HepG2 (cell line): ENCODE data around the gene VPS13D. TPM values are rescaled to one million over a fixed set of nuclear protein-coding genes. Genes with fewer than 3 reads are reported as not detected.

Experiments used
- SMYD3 ChIP-seq: sonication (generic); formaldehyde crosslinking; IDR thresholded peaks from 2 replicates; pipeline ENCODE4 v1.8.1; 2023; ENCODE audit warnings: mild to moderate bottlenecking, missing genetic modification reagents
- SNAI1 ChIP-seq: sonication (generic); formaldehyde crosslinking; IDR thresholded peaks from 2 replicates; pipeline ENCODE4 v1.5.0; 2020; ENCODE audit warnings: mild to moderate bottlenecking, missing genetic modification reagents, borderline replicate concordance
- TBL1XR1 ChIP-seq: fragments of 150-350 bp; IDR thresholded peaks from 2 replicates; pipeline ENCODE4 v1.6.1; 2014; ENCODE audit warnings: borderline replicate concordance, low read length; ENCODE audit not compliant: partially characterized antibody
- TOPORS ChIP-seq: sonication (generic); formaldehyde crosslinking; IDR thresholded peaks from 2 replicates; pipeline ENCODE4 v1.8.0; 2023; ENCODE audit warnings: mild to moderate bottlenecking, missing genetic modification reagents
- ZNF407 ChIP-seq: sonication (generic); formaldehyde crosslinking; IDR thresholded peaks from one replicate; pipeline ENCODE4 v1.5.1; 2020; ENCODE audit warnings: mild to moderate bottlenecking, missing genetic modification reagents; ENCODE audit errors: not compliant biosample characterization
- ZNF720 ChIP-seq: sonication (generic); formaldehyde crosslinking; IDR thresholded peaks from 2 replicates; pipeline ENCODE4 v1.4.0; 2020; ENCODE audit warnings: missing genetic modification reagents
- ZNF761 ChIP-seq: sonication (generic); formaldehyde crosslinking; conservative IDR thresholded peaks from 2 replicates; pipeline ENCODE4 v1.4.0; 2020; ENCODE audit warnings: mild to moderate bottlenecking, missing genetic modification reagents
- ZSCAN22 ChIP-seq: sonication (generic); formaldehyde crosslinking; IDR thresholded peaks from 2 replicates; pipeline ENCODE4 v1.4.0; 2020; ENCODE audit warnings: mild to moderate bottlenecking, missing genetic modification reagents
- polyA plus RNA-seq, 8 experiments: library from polyadenylated mRNA; depleted of rRNA in 3 of 8; stranded (reverse) in 7 of 8; unstranded in 1 of 8; fragments of >200 nt; fragmentation: Illumina TruSeq in 4 of 8; extraction: Trizol in 4 of 8; gene quantifications; 2 replicates each; pipeline versions ENCODE4 v1.2.1 to v1.2.3, GENCODE V29; 2011 to 2016; ENCODE audit warnings: low read depth in 4 of 8, missing spikeins in 1 of 8, mixed read lengths in 1 of 8; ENCODE audit not compliant: insufficient read depth in 1 of 8
- total RNA-seq, 5 experiments: library from RNA; depleted of rRNA; stranded (reverse); fragments of >200 nt; fragmentation: Illumina TruSeq; extraction: Trizol; gene quantifications; 2 replicates each; pipeline ENCODE4 v1.2.3, GENCODE V29; 2016; ENCODE audit warnings: low read depth in 1 of 5
- TF ChIP-seq, protein P1 (sequence below): sonication (generic); formaldehyde crosslinking; IDR thresholded peaks from 2 replicates; pipeline ENCODE4 v1.5.0; 2020; ENCODE audit warnings: mild to moderate bottlenecking, missing genetic modification reagents
- TF ChIP-seq, protein P2 (sequence below): IDR thresholded peaks from 2 replicates; pipeline ENCODE4 v1.4.0; 2020; ENCODE audit warnings: mild to moderate bottlenecking, missing genetic modification reagents
- TF ChIP-seq, protein P3 (sequence below): sonication (generic); formaldehyde crosslinking; conservative IDR thresholded peaks from 2 replicates; pipeline ENCODE4 v1.4.0; 2020; ENCODE audit warnings: missing genetic modification reagents

Gene VPS13D
- total and polyA plus RNA-seq, 2 of the 13 experiments (the other 11 are each of a cell fraction or from before 2014, with no cell fraction given): 8.6 to 13.9 TPM

GRCh38 chr1:12528021-12528852 is 298.4 kb downstream of the VPS13D start (continued):
- TF ChIP-seq, protein P1, sequence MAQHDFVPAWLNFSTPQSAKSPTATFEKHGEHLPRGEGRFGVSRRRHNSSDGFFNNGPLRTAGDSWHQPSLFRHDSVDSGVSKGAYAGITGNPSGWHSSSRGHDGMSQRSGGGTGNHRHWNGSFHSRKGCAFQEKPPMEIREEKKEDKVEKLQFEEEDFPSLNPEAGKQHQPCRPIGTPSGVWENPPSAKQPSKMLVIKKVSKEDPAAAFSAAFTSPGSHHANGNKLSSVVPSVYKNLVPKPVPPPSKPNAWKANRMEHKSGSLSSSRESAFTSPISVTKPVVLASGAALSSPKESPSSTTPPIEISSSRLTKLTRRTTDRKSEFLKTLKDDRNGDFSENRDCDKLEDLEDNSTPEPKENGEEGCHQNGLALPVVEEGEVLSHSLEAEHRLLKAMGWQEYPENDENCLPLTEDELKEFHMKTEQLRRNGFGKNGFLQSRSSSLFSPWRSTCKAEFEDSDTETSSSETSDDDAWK (CRISPR knock-in tag): no peak
- TF ChIP-seq, protein P2, sequence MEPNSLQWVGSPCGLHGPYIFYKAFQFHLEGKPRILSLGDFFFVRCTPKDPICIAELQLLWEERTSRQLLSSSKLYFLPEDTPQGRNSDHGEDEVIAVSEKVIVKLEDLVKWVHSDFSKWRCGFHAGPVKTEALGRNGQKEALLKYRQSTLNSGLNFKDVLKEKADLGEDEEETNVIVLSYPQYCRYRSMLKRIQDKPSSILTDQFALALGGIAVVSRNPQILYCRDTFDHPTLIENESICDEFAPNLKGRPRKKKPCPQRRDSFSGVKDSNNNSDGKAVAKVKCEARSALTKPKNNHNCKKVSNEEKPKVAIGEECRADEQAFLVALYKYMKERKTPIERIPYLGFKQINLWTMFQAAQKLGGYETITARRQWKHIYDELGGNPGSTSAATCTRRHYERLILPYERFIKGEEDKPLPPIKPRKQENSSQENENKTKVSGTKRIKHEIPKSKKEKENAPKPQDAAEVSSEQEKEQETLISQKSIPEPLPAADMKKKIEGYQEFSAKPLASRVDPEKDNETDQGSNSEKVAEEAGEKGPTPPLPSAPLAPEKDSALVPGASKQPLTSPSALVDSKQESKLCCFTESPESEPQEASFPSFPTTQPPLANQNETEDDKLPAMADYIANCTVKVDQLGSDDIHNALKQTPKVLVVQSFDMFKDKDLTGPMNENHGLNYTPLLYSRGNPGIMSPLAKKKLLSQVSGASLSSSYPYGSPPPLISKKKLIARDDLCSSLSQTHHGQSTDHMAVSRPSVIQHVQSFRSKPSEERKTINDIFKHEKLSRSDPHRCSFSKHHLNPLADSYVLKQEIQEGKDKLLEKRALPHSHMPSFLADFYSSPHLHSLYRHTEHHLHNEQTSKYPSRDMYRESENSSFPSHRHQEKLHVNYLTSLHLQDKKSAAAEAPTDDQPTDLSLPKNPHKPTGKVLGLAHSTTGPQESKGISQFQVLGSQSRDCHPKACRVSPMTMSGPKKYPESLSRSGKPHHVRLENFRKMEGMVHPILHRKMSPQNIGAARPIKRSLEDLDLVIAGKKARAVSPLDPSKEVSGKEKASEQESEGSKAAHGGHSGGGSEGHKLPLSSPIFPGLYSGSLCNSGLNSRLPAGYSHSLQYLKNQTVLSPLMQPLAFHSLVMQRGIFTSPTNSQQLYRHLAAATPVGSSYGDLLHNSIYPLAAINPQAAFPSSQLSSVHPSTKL (CRISPR knock-in tag): peak; percentile 97
- TF ChIP-seq TOPORS (CRISPR knock-in tag): peak; percentile 32; the same call in 1 of the 2 replicates
- TF ChIP-seq, protein P3, sequence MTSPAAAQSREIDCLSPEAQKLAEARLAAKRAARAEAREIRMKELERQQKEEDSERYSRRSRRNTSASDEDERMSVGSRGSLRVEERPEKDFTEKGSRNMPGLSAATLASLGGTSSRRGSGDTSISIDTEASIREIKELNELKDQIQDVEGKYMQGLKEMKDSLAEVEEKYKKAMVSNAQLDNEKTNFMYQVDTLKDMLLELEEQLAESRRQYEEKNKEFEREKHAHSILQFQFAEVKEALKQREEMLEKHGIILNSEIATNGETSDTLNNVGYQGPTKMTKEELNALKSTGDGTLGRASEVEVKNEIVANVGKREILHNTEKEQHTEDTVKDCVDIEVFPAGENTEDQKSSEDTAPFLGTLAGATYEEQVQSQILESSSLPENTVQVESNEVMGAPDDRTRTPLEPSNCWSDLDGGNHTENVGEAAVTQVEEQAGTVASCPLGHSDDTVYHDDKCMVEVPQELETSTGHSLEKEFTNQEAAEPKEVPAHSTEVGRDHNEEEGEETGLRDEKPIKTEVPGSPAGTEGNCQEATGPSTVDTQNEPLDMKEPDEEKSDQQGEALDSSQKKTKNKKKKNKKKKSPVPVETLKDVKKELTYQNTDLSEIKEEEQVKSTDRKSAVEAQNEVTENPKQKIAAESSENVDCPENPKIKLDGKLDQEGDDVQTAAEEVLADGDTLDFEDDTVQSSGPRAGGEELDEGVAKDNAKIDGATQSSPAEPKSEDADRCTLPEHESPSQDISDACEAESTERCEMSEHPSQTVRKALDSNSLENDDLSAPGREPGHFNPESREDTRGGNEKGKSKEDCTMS (CRISPR knock-in tag): no peak
- peak; percentile 65; the same call in 1 of the 2 replicates for TF ChIP-seq SNAI1
- no peak for TF ChIP-seq ZNF407 (CRISPR knock-in tag)
- no peak for TF ChIP-seq ZNF720 (CRISPR knock-in tag)
- TF ChIP-seq TBL1XR1: peak; percentile 91
- no peak for TF ChIP-seq ZNF761 (CRISPR knock-in tag)
- TF ChIP-seq SMYD3: 0 out of 2 replicates have a peak, but pooled peaks have one; percentile 19
- no peak for TF ChIP-seq ZSCAN22 (CRISPR knock-in tag)
